ENCODE results near the gene PRKCZ. TPM values are rescaled to one million over a fixed set of nuclear protein-coding genes. Genes with fewer than 3 reads are reported as not detected.

Gene PRKCZ
- polyA plus RNA-seq, 1 of the 3 experiments (the other 2 are of a cell fraction), result 24.2 TPM

GRCh38 chr1:2086446-2087078 is 36.4 kb downstream of the PRKCZ start:
- ChIA-PET POLR2A (no interaction called here), CTCF (no interaction called here)
- H3F3A ChIP-seq (replicated peaks; ENCODE audit: insufficient read depth), result no peaks in the 10 kb centered on the region
- no peak for DNase-seq
- 94% methylated on average over 16 of the region's 26 CpGs for WGBS (ENCODE audit: low lambda C conversion rate)
- no peaks in the 10 kb centered on the region for H4K20me1 ChIP-seq (ENCODE audit: insufficient read depth)
- H3K79me2 ChIP-seq (ENCODE audit: insufficient read depth), result no peaks in the 10 kb centered on the region
- no peak overlapping the region for H3K4me3 ChIP-seq (ENCODE audit: low read depth in 2 of 2, low read length in 1 of 2)
- no peaks in the 10 kb centered on the region for H3K36me3 ChIP-seq (replicated peaks in 1 of 2; ENCODE audit: control insufficient read depth in 1 of 2, insufficient read depth in 2 of 2, low read length in 1 of 2)
- H3K4me1 ChIP-seq (ENCODE audit: control insufficient read depth in 1 of 2, insufficient read depth in 2 of 2, low read depth in 1 of 2, low read length in 1 of 2), result peaks cover 0 to 11% of the 10 kb centered on the region in 2 experiments; a peak in 1 of 4 replicates
- no peak overlapping the region for H3K27ac ChIP-seq (ENCODE audit: low read depth in 2 of 2, low read length in 1 of 2)
- H2AFZ ChIP-seq (ENCODE audit: low read depth), result no peak overlapping the region
- H3K9ac ChIP-seq, result no peak overlapping the region
- H3K9me3 ChIP-seq, result no peaks in the 10 kb centered on the region
- no peaks in the 10 kb centered on the region for H3K27me3 ChIP-seq (ENCODE audit: insufficient read depth)
- H3K9me2 ChIP-seq, result no peaks in the 10 kb centered on the region
- no peak overlapping the region for H3K4me2 ChIP-seq
- TF ChIP-seq MEF2A (IDR thresholded peaks at IDR 0.05; ENCODE audit: borderline replicate concordance, low read depth) (no peak), RFX5 (IDR thresholded peaks at IDR 0.05; ENCODE audit: low read length) (no peak), MXI1 (IDR thresholded peaks at IDR 0.05; ENCODE audit: low read depth, low read length) (no peak)

GRCh38 chr1:2087766-2088165 is 37.6 kb downstream of the PRKCZ start:
- no peak overlapping the region for H3K4me3 ChIP-seq (ENCODE audit: low read depth in 2 of 2, low read length in 1 of 2)
- H3K4me2 ChIP-seq, result no peak overlapping the region
- no peak for DNase-seq
- ChIA-PET CTCF (no interaction called here), POLR2A (no interaction called here)
- peaks cover 0 to 11% of the 10 kb centered on the region in 2 experiments; a peak in 1 of 4 replicates for H3K4me1 ChIP-seq (ENCODE audit: control insufficient read depth in 1 of 2, insufficient read depth in 2 of 2, low read depth in 1 of 2, low read length in 1 of 2)
- H3K9me2 ChIP-seq, result no peaks in the 10 kb centered on the region
- H3K9me3 ChIP-seq, result no peaks in the 10 kb centered on the region
- WGBS (ENCODE audit: low lambda C conversion rate), result no CpG with 5 or more reads among the region's 21 CpGs
- no peaks in the 10 kb centered on the region for H3F3A ChIP-seq (replicated peaks; ENCODE audit: insufficient read depth)
- H4K20me1 ChIP-seq (ENCODE audit: insufficient read depth), result no peaks in the 10 kb centered on the region
- no peak overlapping the region; a peak in 1 of 4 replicates for H3K27ac ChIP-seq (ENCODE audit: low read depth in 2 of 2, low read length in 1 of 2)
- no peaks in the 10 kb centered on the region for H3K79me2 ChIP-seq (ENCODE audit: insufficient read depth)
- no peak overlapping the region for H3K9ac ChIP-seq
- no peak overlapping the region for H2AFZ ChIP-seq (ENCODE audit: low read depth)
- no peaks in the 10 kb centered on the region for H3K36me3 ChIP-seq (replicated peaks in 1 of 2; ENCODE audit: control insufficient read depth in 1 of 2, insufficient read depth in 2 of 2, low read length in 1 of 2)
- H3K27me3 ChIP-seq (ENCODE audit: insufficient read depth), result no peaks in the 10 kb centered on the region
- TF ChIP-seq REST (IDR thresholded peaks at IDR 0.05; ENCODE audit: low read depth, low read length), result no peak
- TF ChIP-seq FOSL2 (IDR thresholded peaks at IDR 0.05; ENCODE audit: borderline replicate concordance, low read depth), result no peak
- no peak for TF ChIP-seq PBX3 (IDR thresholded peaks at IDR 0.05)
- no peak for TF ChIP-seq NFIC (IDR thresholded peaks at IDR 0.05; ENCODE audit: borderline replicate concordance)
- no peak for TF ChIP-seq NRF1 (IDR thresholded peaks at IDR 0.05; ENCODE audit: low read depth, low read length)
- no peak for TF ChIP-seq MEF2A (IDR thresholded peaks at IDR 0.05; ENCODE audit: borderline replicate concordance, low read depth)
- no peak for TF ChIP-seq ZBTB33 (IDR thresholded peaks at IDR 0.05; ENCODE audit: borderline replicate concordance, low read depth)
- no peak for TF ChIP-seq ELF1 (IDR thresholded peaks at IDR 0.05)
- no peak for TF ChIP-seq CTCF (IDR thresholded peaks at IDR 0.05)
- TF ChIP-seq POLR2AphosphoS5 (IDR thresholded peaks at IDR 0.05; ENCODE audit: low read depth, low read length), result no peak
- no peak for TF ChIP-seq TAF1 (IDR thresholded peaks at IDR 0.05; ENCODE audit: borderline replicate concordance, low read depth, low read length)
- TF ChIP-seq CHD2 (IDR thresholded peaks at IDR 0.05; ENCODE audit: low read length, partially characterized antibody), result no peak
- TF ChIP-seq GATA2 (CRISPR knock-in tag; IDR thresholded peaks at IDR 0.05), result no peak
- no peak for TF ChIP-seq YY1 (IDR thresholded peaks at IDR 0.05; ENCODE audit: low read depth)
- TF ChIP-seq TEAD4 (IDR thresholded peaks at IDR 0.05; ENCODE audit: borderline replicate concordance, insufficient read depth), result no peak
- TF ChIP-seq IRF3 (IDR thresholded peaks at IDR 0.05; ENCODE audit: low read depth, low read length), result no peak

Measured in SK-N-SH (cell line).